Smooth muscle cell (in vitro differentiated cells): ENCODE results near the gene PROX2. TPM values are rescaled to one million over a fixed set of nuclear protein-coding genes. Genes with fewer than 3 reads are reported as not detected.

Experiments used
- DNase-seq: peaks from one replicate; lab custom pipeline; 2025; ENCODE audit not compliant: unreplicated experiment; lab: John Stamatoyannopoulos, UW
- H2AFZ ChIP-seq: fragments of 200-600 bp; sonication (generic); 2 replicates; pipeline ENCODE4 v1.6.0; 2016; ENCODE audit warnings: antibody characterized with exemption, low read depth, mild to moderate bottlenecking
- H3F3A ChIP-seq: fragments of 200-600 bp; sonication (generic); 2 replicates; pipeline ENCODE4 v1.6.0; 2017; ENCODE audit warnings: antibody characterized with exemption, low read depth
- H3K27ac ChIP-seq: fragments of 200-600 bp; sonication (generic); 2 replicates; pipeline ENCODE4 v1.5.1; 2016; ENCODE audit warnings: low read depth, mild to moderate bottlenecking
- H3K27me3 ChIP-seq: fragments of 200-600 bp; sonication (generic); 2 replicates; pipeline ENCODE4 v1.6.1; 2016; ENCODE audit warnings: low read depth, mild to moderate bottlenecking
- H3K36me3 ChIP-seq: fragments of 200-600 bp; sonication (generic); 2 replicates; pipeline ENCODE4 v1.5.1; 2016; ENCODE audit warnings: low read depth
- H3K4me1 ChIP-seq: fragments of 200-600 bp; sonication (generic); 2 replicates; pipeline ENCODE4 v1.5.1; 2016; ENCODE audit warnings: low read depth
- H3K4me2 ChIP-seq: fragments of 200-600 bp; sonication (generic); 2 replicates; pipeline ENCODE4 v1.6.0; 2016; ENCODE audit warnings: mild to moderate bottlenecking
- H3K4me3 ChIP-seq: fragments of 200-600 bp; sonication (generic); 2 replicates; pipeline ENCODE4 v1.5.1; 2016; ENCODE audit warnings: mild to moderate bottlenecking
- H3K79me2 ChIP-seq: fragments of 200-600 bp; sonication (generic); 2 replicates; pipeline ENCODE4 v1.6.0; 2016; ENCODE audit warnings: low read depth, mild to moderate bottlenecking
- H3K9ac ChIP-seq: fragments of 200-600 bp; sonication (generic); 2 replicates; pipeline ENCODE4 v1.6.0; 2016; ENCODE audit warnings: low read depth
- H3K9me3 ChIP-seq: fragments of 200-600 bp; sonication (generic); replicated peaks from 2 replicates; pipeline ENCODE4 v1.5.1; 2016; ENCODE audit warnings: low read depth
- H4K20me1 ChIP-seq: fragments of 200-600 bp; sonication (generic); 2 replicates; pipeline ENCODE4 v1.6.0; 2016; ENCODE audit warnings: low read depth
- WGBS: methylation state at CpG from one replicate; pipeline ENCODE4 v1.1.7; 2016; ENCODE audit warnings: low lambda C conversion rate; 5-methylcytosine and 5-hydroxymethylcytosine counted together
- polyA plus RNA-seq: library from polyadenylated mRNA; unstranded; fragments of >200 nt; fragmentation: Nextera tagmentation; extraction: Ambion mirVana; gene quantifications from 2 replicates; pipeline ENCODE4 v1.2.1, GENCODE V29; 2016
- total RNA-seq: library from RNA; depleted of rRNA; stranded (reverse); fragments of >200 nt; gene quantifications from 2 replicates; pipeline ENCODE4 v1.2.3, GENCODE V29; 2014
- TF ChIP-seq, protein P1 (sequence below): fragments of 200-600 bp; sonication (generic); IDR thresholded peaks from 2 replicates; pipeline ENCODE4 v1.5.1; 2017; ENCODE audit warnings: borderline replicate concordance, mild to moderate bottlenecking, antibody characterized with exemption; ENCODE audit not compliant: insufficient read depth, poor library complexity, severe bottlenecking

PROX2 gene
- total and polyA plus RNA-seq, 2 experiments from 2014 or later = 0.08 TPM; not detected in 1

DNA sequence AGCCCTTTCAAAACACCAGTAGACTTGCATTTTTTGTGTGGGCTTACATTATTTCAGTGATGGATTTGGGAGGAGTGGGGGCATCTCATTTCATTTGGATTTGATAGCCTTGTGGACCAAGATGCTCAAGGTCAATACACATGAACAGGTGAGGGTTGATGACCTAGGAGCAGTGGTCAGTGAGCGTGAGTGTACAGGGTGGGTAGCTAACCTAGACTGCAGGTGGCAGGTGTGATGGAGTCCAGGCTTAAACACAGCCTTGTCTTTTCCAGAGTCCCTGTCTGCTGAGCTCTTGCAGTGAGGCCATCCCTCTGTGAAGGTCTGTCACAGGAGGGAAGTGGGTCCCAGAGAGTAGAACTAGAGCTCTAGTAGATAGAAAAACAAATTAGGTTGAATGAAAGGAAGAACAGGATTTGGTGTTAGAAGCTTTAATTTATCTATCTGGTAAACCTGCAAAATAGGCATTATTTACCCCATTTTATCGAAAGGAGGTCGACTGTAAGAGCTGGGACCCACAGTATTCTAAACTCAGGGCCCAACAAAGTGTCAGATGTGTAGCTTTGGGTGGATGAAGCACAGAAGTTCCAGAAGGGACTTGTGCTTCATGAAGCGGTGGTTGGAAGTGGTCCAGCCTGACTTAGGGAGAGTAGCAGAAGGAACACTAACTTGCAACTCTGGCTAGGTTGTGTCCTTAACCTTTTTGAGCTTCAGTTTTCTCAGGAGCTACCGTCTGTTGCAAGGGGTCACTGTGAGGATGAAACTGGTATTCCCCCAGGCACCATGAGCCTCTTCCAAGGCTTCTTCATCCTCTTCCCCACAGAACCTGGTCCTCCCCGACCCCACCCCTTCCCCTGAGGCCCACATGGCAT lies 28.9 kb upstream of the PROX2 start:
- Histone ChIP-seq H3F3A (peaks cover 9% of the 10 kb centered on the region), H3K4me2 (no peak overlapping the region), H4K20me1 (peaks cover 12% of the 10 kb centered on the region), H3K9ac (no peak overlapping the region), H3K79me2 (no peaks in the 10 kb centered on the region), H3K9me3 (no peaks in the 10 kb centered on the region), H3K27me3 (no peaks in the 10 kb centered on the region), H3K36me3 (peaks cover 15% of the 10 kb centered on the region), H3K4me3 (no peak overlapping the region), H3K4me1 (no peaks in the 10 kb centered on the region), H2AFZ (no peak overlapping the region), H3K27ac (no peak overlapping the region)
- no peak for DNase-seq
- TF ChIP-seq, protein P1, sequence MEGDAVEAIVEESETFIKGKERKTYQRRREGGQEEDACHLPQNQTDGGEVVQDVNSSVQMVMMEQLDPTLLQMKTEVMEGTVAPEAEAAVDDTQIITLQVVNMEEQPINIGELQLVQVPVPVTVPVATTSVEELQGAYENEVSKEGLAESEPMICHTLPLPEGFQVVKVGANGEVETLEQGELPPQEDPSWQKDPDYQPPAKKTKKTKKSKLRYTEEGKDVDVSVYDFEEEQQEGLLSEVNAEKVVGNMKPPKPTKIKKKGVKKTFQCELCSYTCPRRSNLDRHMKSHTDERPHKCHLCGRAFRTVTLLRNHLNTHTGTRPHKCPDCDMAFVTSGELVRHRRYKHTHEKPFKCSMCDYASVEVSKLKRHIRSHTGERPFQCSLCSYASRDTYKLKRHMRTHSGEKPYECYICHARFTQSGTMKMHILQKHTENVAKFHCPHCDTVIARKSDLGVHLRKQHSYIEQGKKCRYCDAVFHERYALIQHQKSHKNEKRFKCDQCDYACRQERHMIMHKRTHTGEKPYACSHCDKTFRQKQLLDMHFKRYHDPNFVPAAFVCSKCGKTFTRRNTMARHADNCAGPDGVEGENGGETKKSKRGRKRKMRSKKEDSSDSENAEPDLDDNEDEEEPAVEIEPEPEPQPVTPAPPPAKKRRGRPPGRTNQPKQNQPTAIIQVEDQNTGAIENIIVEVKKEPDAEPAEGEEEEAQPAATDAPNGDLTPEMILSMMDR = no peak
- 96% methylated on average over 6 of the region's 6 CpGs for WGBS

DNA sequence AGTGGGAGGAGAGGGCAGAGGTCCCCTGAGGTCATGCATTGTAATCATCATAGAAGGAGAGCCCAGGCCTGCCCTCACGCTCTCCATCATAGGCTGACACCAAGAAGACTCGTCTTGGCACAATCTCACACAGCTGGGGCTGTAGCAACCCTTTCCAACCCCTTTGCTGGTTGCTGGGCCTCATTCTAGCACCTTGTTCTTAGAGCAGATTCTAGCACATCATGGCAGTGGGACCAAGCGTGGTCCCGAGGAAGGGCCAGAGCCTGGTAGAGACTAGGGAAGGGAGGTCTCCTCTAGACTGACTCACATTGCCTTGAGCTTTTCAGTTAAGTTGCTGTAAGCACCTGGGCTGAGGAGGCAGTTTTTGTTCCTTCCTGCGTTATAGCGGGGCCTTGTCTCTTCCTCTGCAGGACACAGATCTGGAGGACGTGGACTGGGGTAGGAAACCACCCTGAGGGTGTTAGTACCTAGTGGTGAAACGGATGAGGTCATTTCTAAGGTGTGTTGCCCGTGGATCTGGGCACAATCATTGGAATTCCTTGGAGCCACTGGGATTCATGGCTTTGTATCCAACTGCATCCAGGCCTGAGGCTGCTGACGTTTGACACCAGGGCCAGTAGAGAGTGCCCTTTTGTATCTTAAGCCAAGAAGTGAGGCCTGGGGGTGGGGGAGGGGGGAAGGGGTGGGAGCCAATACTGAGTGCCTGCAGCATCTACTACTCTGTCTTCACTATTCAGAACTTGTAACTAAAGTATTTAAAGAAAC lies 27.2 kb upstream of the PROX2 start:
- no peak overlapping the region for H3K27ac ChIP-seq
- H3K27me3 ChIP-seq = no peaks in the 10 kb centered on the region
- H3K4me3 ChIP-seq = no peak overlapping the region
- H3K36me3 ChIP-seq = peaks cover 24% of the 10 kb centered on the region
- TF ChIP-seq, protein P1 = no peak
- H3K4me1 ChIP-seq = no peaks in the 10 kb centered on the region
- WGBS = 84% methylated on average over 10 of the region's 10 CpGs
- H3F3A ChIP-seq = peaks cover 9% of the 10 kb centered on the region
- no peak overlapping the region for H2AFZ ChIP-seq
- peaks cover 23% of the 10 kb centered on the region for H4K20me1 ChIP-seq
- H3K9ac ChIP-seq = no peak overlapping the region
- no peaks in the 10 kb centered on the region for H3K9me3 ChIP-seq
- H3K79me2 ChIP-seq = no peaks in the 10 kb centered on the region
- DNase-seq = no peak
- H3K4me2 ChIP-seq = no peak overlapping the region

DNA sequence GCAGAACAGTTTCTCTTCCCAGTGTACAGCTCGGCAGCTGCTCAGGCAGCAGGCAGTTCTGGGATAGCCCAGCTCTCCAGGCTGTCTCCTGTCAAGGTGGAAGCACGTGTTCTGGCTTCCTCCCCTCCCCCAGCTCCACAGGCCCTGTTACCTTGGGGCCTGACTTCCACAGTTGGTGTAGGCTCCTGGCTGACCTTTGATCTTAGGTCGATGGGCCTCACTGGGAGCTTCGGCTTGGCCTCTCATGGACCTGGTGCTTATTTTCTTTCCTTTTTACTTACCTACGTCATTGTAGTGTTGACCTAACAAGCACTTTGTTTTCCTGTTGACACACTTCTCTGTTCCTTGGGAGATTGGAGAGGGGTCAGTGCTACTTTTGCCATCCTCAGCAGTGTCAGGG lies 22.7 kb upstream of the PROX2 start:
- Histone ChIP-seq H3K9ac (no peak overlapping the region), H3K27ac (no peak overlapping the region), H3K79me2 (no peaks in the 10 kb centered on the region), H3K4me3 (no peak overlapping the region), H3F3A (peaks cover under 1% of the 10 kb centered on the region), H3K4me2 (no peak overlapping the region), H3K4me1 (no peaks in the 10 kb centered on the region), H4K20me1 (peaks cover 51% of the 10 kb centered on the region), H3K9me3 (no peaks in the 10 kb centered on the region), H2AFZ (no peak overlapping the region), H3K36me3 (peaks cover 38% of the 10 kb centered on the region), H3K27me3 (no peaks in the 10 kb centered on the region)
- TF ChIP-seq, protein P1 = no peak
- WGBS = 96% methylated on average over 5 of the region's 5 CpGs
- DNase-seq = no peak
